Heart left ventricle (tissue), 13 donors: ENCODE measurements around the gene ZSWIM4.

Experiments used
- CTCF ChIP-seq, 12 donors: fragments of 200-600 bp; sonication (generic) in 4 of 12; IDR thresholded peaks; one replicate each; pipeline versions ENCODE4 v1.5.0 to v1.8.0; 2018 to 2022; ENCODE audit warnings: antibody characterized with exemption in 12 of 12, mild to moderate bottlenecking in 5 of 12
- POLR2A ChIP-seq, 2 donors: fragments of 450-650 bp; IDR thresholded peaks; one replicate each; pipeline ENCODE4 v1.6.1; 2017; ENCODE audit warnings: antibody characterized with exemption in 2 of 2, mild to moderate bottlenecking in 2 of 2, moderate library complexity in 2 of 2
- donor health status: ischemic (EF 13 %, LVEDD 7.1; RV severe dilation, severe dysfunction).
- donor health status: DM: no; HTN: yes; CAD: no.
- donor health status: DM: no; HTN: no; CAD: no.
- donor health status: ischemic (EF 25% LVEDD 6.9; RV normal size, moderate dysfunction).
- donor health status: ischemic (EF 25% LVEDD 5.7; RV mildly dilated, moderate dysfunction).
- donor health status: ischemic (EF 35%, LVEDD 5.7; RV mildly dilated, moderate dysfunction).
- donor health status: nonischemic (EF 11% LVEDD 7.7; RV severe dilation, severe dysfunction).
- donor health status: DM: yes; HTN: yes; CAD: no.
- donor health status: PGD.
- donor health status: ischemic (EF 29% LVEDD 5.4; RV normal size, mild dysfunction).
- donor health status: nonischemic (EF 23%, LVEDD 6.1; RV moderate dilation, normal function).

- TF ChIP-seq CTCF (IDR thresholded peaks at IDR 0.05) = no peak
- TF ChIP-seq POLR2A (IDR thresholded peaks at IDR 0.05) = no peak
Measured at GRCh38 chr19:13748169-13748828, 46.9 kb upstream of the ZSWIM4 start.
